Measurements from ENCODE around the gene HSP90AB1.
A peak's percentile ranks its signal among the peaks of the same experiment; 100 is the strongest.

The HSP90AB1 gene

DNA sequence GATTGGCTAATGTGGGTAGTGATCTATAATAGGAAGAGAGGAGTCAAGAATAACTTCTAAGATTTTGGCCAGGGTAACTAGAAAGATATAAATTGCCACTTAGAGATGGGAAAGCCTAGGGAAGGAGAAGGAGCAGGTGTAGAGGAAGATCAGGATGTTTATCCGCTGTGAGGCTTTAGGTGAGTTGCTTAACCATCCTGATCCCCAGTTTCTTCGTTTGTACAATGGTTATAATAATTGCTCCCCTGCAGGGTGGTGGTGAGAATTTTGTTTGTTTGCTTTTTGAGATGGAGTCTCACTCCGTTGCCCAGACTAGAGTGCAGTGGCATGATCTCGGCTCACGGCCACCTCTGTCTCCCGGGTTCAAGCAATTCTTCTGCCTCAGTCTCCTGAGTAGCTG lies 32.6 kb upstream of the HSP90AB1 start:
- H3K27ac ChIP-seq (ENCODE audit: low read depth, low read length) = no peak overlapping the region

DNA sequence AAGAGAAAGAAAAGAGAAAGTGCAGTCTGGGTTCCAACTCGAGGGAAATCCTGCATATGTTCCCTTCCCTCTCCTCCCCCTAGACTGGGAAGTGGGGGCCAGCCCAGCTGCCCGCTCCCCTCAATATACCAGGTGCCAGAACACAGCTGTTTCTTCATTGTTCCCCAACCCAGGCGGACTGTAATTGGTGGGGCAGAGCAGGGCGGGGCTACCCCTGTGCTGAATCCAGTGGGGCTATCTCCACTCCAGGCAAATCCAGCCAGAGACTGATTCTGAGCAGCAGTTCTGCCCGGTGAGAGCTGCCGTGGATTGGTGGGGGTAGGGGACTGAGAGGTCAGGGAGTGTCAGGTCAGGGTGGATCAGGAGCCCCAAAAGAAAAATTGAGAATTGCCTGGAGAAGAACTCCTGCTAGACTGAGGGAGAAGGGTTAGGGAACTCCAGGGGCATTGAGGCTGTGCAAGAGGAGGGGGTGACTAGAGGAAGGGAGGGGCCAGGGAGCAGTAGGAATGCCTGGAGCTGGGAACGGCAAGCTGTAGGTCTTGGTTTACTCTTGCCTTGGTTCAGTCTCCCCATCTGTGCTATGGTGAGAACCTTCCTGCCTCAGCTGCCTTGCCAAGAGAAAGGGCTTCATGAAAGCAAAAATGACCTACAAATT lies 30.1 kb upstream of the HSP90AB1 start, which contains the start of gene MYMX:
TSS of gene MYMX (plus strand) at position 250 of the 655 bp plus-strand sequence. CDS start 546 bp downstream, outside the sequence.
- no peaks in the 10 kb centered on the region for H3K36me3 ChIP-seq (ENCODE audit: control insufficient read depth, insufficient read depth, low read length)
- peaks cover 39% of the 10 kb centered on the region for H3K4me1 ChIP-seq (ENCODE audit: control insufficient read depth, insufficient read depth, low read length)
- H3K4me3 ChIP-seq (ENCODE audit: low read depth, low read length) = peak within 1 kb of the TSS; percentile 19; the same call in 1 of the 2 replicates
- no peak within 1 kb of the TSS for H3K9ac ChIP-seq (ENCODE audit: low read depth, low read length)
- H3K9me3 ChIP-seq (ENCODE audit: control insufficient read depth, insufficient read depth, low read length) = no peaks in the 10 kb centered on the region
- H3K27me3 ChIP-seq (ENCODE audit: control insufficient read depth, insufficient read depth, low read length) = no peaks in the 10 kb centered on the region
- peak within 1 kb of the TSS; percentile 39 for H3K27ac ChIP-seq (ENCODE audit: low read depth, low read length)

More for the DNA sequence above, 32.6 kb upstream of the HSP90AB1 start:
- Histone ChIP-seq H3K4me1 (ENCODE audit: control insufficient read depth, insufficient read depth, low read length) (peaks cover 26% of the 10 kb centered on the region), H3K9ac (ENCODE audit: low read depth, low read length) (no peak overlapping the region), H3K4me3 (ENCODE audit: low read depth, low read length) (no peak overlapping the region), H3K27me3 (ENCODE audit: control insufficient read depth, insufficient read depth, low read length) (no peaks in the 10 kb centered on the region), H3K36me3 (ENCODE audit: control insufficient read depth, insufficient read depth, low read length) (no peaks in the 10 kb centered on the region), H3K9me3 (ENCODE audit: control insufficient read depth, insufficient read depth, low read length) (no peaks in the 10 kb centered on the region)

- peaks cover 44% of the 10 kb centered on the region for H3K4me1 ChIP-seq (ENCODE audit: control insufficient read depth, insufficient read depth, low read length)
- no peaks in the 10 kb centered on the region; the same call in 1 of the 2 replicates for H3K27me3 ChIP-seq (ENCODE audit: control insufficient read depth, insufficient read depth, low read length)
- H3K4me3 ChIP-seq (ENCODE audit: low read depth, low read length) = 0 out of 2 replicates have a peak overlapping the region, but pooled peaks have one; percentile 11
- H3K9ac ChIP-seq (ENCODE audit: low read depth, low read length) = no peak overlapping the region
- H3K36me3 ChIP-seq (ENCODE audit: control insufficient read depth, insufficient read depth, low read length) = no peaks in the 10 kb centered on the region
- peak overlapping the region; percentile 99 for H3K27ac ChIP-seq (ENCODE audit: low read depth, low read length)
- H3K9me3 ChIP-seq (ENCODE audit: control insufficient read depth, insufficient read depth, low read length) = no peaks in the 10 kb centered on the region
Observed at GRCh38 chr6:44217332-44218143, 29.4 kb upstream of the HSP90AB1 start.

DNA sequence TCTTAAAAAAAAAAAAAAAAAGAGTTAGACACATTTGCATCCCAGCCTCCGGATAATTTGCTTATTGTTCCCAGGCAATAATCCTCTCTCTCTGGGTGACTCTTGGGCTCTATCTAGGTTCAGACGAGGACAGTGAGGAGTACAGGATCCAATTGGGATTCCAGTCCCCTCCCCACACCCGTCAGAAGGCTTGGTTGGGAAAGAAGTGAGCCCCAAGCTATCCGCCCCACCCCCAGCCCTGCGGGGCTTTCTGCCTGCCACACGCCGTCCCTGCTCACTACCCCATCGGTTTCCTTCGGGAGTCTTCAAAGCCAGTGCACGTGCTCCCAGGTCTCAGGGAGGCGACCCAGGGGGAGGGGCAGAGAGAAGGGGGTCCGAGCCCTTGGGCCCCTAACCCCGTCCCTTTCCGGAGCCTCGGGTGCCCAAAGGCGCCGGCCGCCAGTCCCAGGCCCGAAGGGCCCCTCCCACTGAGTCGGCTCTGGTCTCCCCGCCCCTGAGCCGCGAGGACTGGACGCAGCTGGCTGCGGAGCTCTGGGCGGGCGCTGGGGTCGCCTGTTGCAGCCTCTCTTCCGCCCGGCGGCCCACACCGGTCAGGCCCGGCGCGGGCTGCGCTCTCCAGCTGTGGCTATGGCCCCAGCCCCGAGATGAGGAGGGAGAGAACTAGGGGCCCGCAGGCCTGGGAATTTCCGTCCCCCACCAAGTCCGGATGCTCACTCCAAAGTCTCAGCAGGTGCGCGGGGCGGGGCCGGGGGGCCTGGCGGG lies 27.7 kb upstream of the HSP90AB1 start:
- Histone ChIP-seq H3K36me3 (ENCODE audit: control insufficient read depth, insufficient read depth, low read length) (no peaks in the 10 kb centered on the region), H3K27me3 (ENCODE audit: control insufficient read depth, insufficient read depth, low read length) (no peaks in the 10 kb centered on the region; the same call in 1 of the 2 replicates), H3K9ac (ENCODE audit: low read depth, low read length) (peak overlapping the region; percentile 69), H3K9me3 (ENCODE audit: control insufficient read depth, insufficient read depth, low read length) (no peaks in the 10 kb centered on the region), H3K4me3 (ENCODE audit: low read depth, low read length) (peak overlapping the region; percentile 56), H3K27ac (ENCODE audit: low read depth, low read length) (peak overlapping the region; percentile 99), H3K4me1 (ENCODE audit: control insufficient read depth, insufficient read depth, low read length) (peaks cover 51% of the 10 kb centered on the region)

DNA sequence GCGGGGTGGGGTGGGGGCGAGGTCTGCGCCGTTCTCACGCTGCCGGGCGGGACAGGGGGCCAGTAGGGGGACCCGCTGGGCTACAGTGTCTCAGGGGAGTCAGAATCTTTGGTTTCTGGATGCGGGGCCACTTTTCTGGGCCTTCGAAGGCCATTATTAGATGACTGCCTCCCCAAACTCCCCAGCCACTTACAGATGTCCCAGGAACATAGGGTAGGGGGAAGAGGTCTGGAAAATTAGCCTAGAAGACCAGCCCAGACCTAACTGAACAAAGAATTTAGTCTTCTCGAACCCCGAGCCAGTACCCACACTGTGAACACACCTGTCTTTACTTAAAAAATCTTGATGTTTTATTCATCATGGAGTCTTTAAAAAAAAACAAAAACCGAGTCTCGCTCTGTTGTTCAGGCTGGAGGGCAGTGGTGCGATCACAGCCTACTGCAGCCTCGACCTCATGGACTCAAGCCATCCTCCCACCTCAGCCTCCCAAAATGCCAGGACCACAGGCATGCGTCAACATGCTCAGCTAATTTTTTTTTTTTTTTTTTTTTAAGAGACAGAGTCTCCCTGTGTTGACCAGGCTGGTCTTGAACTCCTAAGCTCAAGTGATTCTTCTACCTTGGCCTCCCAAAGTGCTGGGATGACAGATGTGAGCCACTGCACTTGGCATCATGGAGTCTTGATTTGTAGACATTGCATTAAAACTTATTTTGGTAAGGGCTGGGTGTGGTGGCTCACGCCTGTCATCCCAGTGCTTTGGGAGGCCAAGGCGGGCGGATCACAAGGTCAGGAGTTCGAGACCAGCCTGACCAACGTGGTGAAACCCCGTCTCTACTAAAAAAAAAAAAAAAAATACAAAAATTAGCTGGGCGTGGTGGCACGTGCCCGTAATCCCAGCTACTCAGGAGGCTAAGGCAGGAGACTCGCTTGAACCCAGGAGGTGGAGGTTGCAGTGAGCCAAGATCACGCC lies 26.8 kb upstream of the HSP90AB1 start:
- peaks cover 59% of the 10 kb centered on the region for H3K4me1 ChIP-seq (ENCODE audit: control insufficient read depth, insufficient read depth, low read length)
- no peaks in the 10 kb centered on the region for H3K36me3 ChIP-seq (ENCODE audit: control insufficient read depth, insufficient read depth, low read length)
- no peaks in the 10 kb centered on the region for H3K9me3 ChIP-seq (ENCODE audit: control insufficient read depth, insufficient read depth, low read length)
- no peak overlapping the region for H3K9ac ChIP-seq (ENCODE audit: low read depth, low read length)
- H3K27ac ChIP-seq (ENCODE audit: low read depth, low read length) = peak overlapping the region; percentile 99
- H3K4me3 ChIP-seq (ENCODE audit: low read depth, low read length) = peak overlapping the region; percentile 53
- H3K27me3 ChIP-seq (ENCODE audit: control insufficient read depth, insufficient read depth, low read length) = no peaks in the 10 kb centered on the region; the same call in 1 of the 2 replicates

- H3K9ac ChIP-seq (ENCODE audit: low read depth, low read length) = no peak overlapping the region
- no peak overlapping the region for H3K4me3 ChIP-seq (ENCODE audit: low read depth, low read length)
- peaks cover 1% of the 10 kb centered on the region; the same call in 1 of the 2 replicates for H3K36me3 ChIP-seq (ENCODE audit: control insufficient read depth, insufficient read depth, low read length)
- peak overlapping the region; percentile 13 for H3K27ac ChIP-seq (ENCODE audit: low read depth, low read length)
- H3K9me3 ChIP-seq (ENCODE audit: control insufficient read depth, insufficient read depth, low read length) = no peaks in the 10 kb centered on the region
- H3K27me3 ChIP-seq (ENCODE audit: control insufficient read depth, insufficient read depth, low read length) = no peaks in the 10 kb centered on the region; the same call in 1 of the 2 replicates
- H3K4me1 ChIP-seq (ENCODE audit: control insufficient read depth, insufficient read depth, low read length) = peaks cover 67% of the 10 kb centered on the region
Observed at GRCh38 chr6:44220913-44221290, 26.0 kb upstream of the HSP90AB1 start.

DNA sequence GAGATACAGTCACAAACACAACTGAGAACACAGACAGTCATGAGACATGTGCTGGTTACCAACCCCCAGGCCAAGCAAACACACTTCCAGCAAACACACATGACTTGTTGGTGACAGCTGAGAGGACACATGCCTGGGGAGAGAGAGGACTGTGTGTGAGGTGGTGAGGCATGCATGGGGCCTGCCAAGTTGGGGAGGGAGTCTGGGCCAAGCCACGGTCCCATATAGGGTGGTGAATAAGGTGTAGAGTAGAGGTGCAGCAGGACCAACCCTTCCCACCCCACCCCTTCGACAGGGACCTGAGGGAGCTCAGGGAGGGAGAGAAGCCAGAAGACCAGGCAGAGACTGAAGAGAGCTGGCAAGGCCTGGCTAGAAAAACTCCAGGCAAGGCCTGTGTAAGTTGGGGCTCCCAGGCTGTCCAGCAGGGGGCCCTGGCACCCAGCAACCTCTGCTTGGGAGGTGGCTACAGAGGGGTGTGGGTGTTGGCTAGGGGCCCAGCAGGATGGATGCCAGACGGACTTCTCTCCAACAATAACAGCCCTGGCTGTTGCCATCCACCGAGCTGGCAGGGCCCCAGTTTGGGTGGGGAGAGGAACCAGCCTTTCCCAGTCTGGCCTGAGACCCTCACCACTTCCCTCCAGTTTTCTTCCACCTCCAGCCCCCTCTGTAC lies 25.5 kb upstream of the HSP90AB1 start:
- Histone ChIP-seq H3K9me3 (ENCODE audit: control insufficient read depth, insufficient read depth, low read length) (no peaks in the 10 kb centered on the region), H3K36me3 (ENCODE audit: control insufficient read depth, insufficient read depth, low read length) (peaks cover 3% of the 10 kb centered on the region; the same call in 1 of the 2 replicates), H3K9ac (ENCODE audit: low read depth, low read length) (no peak overlapping the region), H3K4me1 (ENCODE audit: control insufficient read depth, insufficient read depth, low read length) (peaks cover 68% of the 10 kb centered on the region), H3K4me3 (ENCODE audit: low read depth, low read length) (no peak overlapping the region), H3K27ac (ENCODE audit: low read depth, low read length) (peak overlapping the region; percentile 13), H3K27me3 (ENCODE audit: control insufficient read depth, insufficient read depth, low read length) (no peaks in the 10 kb centered on the region; the same call in 1 of the 2 replicates)

GRCh38 chr6:44221961-44222335 lies 25.0 kb upstream of the HSP90AB1 start:
- Histone ChIP-seq H3K9ac (ENCODE audit: low read depth, low read length) (no peak overlapping the region), H3K4me3 (ENCODE audit: low read depth, low read length) (no peak overlapping the region), H3K4me1 (ENCODE audit: control insufficient read depth, insufficient read depth, low read length) (peaks cover 67% of the 10 kb centered on the region), H3K36me3 (ENCODE audit: control insufficient read depth, insufficient read depth, low read length) (peaks cover 3% of the 10 kb centered on the region; the same call in 1 of the 2 replicates), H3K27ac (ENCODE audit: low read depth, low read length) (peak overlapping the region; percentile 89), H3K27me3 (ENCODE audit: control insufficient read depth, insufficient read depth, low read length) (no peaks in the 10 kb centered on the region; the same call in 1 of the 2 replicates), H3K9me3 (ENCODE audit: control insufficient read depth, insufficient read depth, low read length) (no peaks in the 10 kb centered on the region)

- Histone ChIP-seq H3K27me3 (ENCODE audit: control insufficient read depth, insufficient read depth, low read length) (no peaks in the 10 kb centered on the region; the same call in 1 of the 2 replicates), H3K4me1 (ENCODE audit: control insufficient read depth, insufficient read depth, low read length) (peaks cover 60% of the 10 kb centered on the region), H3K4me3 (ENCODE audit: low read depth, low read length) (peak overlapping the region; percentile 65), H3K27ac (ENCODE audit: low read depth, low read length) (peak overlapping the region; percentile 89), H3K9ac (ENCODE audit: low read depth, low read length) (no peak overlapping the region), H3K36me3 (ENCODE audit: control insufficient read depth, insufficient read depth, low read length) (peaks cover 3% of the 10 kb centered on the region; the same call in 1 of the 2 replicates), H3K9me3 (ENCODE audit: control insufficient read depth, insufficient read depth, low read length) (no peaks in the 10 kb centered on the region)
Observed at GRCh38 chr6:44222486-44223318, 24.2 kb upstream of the HSP90AB1 start.
